HG03095 (cell line): Measurements from ENCODE around the gene DECR2.
"Not testable (repeated sequence)": the region's sequence is repeated elsewhere in the genome, so short reads cannot be mapped to it uniquely, and the experiment has no call there.

ENCODE experiments used
- ATAC-seq: cut with Tn5 transposase; IDR thresholded peaks from one replicate; pipeline ENCODE4 v1.9.1; 2021; ENCODE audit warnings: moderate library complexity; ENCODE audit not compliant: unreplicated experiment

Gene DECR2

GRCh38 chr16:378113-378820 lies 23.4 kb upstream of the DECR2 start:
- not testable (repeated sequence) for ATAC-seq

GRCh38 chr16:378821-379182 lies 22.9 kb upstream of the DECR2 start:
- ATAC-seq: no peak

GRCh38 chr16:379183-379960 lies 22.3 kb upstream of the DECR2 start:
- no peak for ATAC-seq

- no peak for ATAC-seq
These were observed 21.5 kb upstream of the DECR2 start for GRCh38 chr16:379961-380761.

GRCh38 chr16:380762-381011 lies 21.0 kb upstream of the DECR2 start:
- ATAC-seq: no peak

- peak; percentile 8 for ATAC-seq
These were observed 20.5 kb upstream of the DECR2 start for GRCh38 chr16:381012-381788.

- ATAC-seq: peak; percentile 39
These were observed 19.6 kb upstream of the DECR2 start, which contains the start of gene PGAP6 for GRCh38 chr16:381789-382717. Gene PGAP6, minus strand, starts transcription at chr16:381978. Its CDS starts 157 bp downstream, at chr16:381821.

- ATAC-seq: no peak
These were observed 18.2 kb upstream of the DECR2 start for GRCh38 chr16:383326-384051.

- no peak for ATAC-seq
These were observed 15.0 kb upstream of the DECR2 start for GRCh38 chr16:386641-387156.

GRCh38 chr16:387761-388666 lies 13.7 kb upstream of the DECR2 start:
- ATAC-seq: not testable (repeated sequence)

GRCh38 chr16:389352-389751 lies 12.3 kb upstream of the DECR2 start:
- no peak for ATAC-seq

GRCh38 chr16:391885-392335 lies 9.8 kb upstream of the DECR2 start:
- ATAC-seq: no peak

GRCh38 chr16:392450-393030 lies 9.1 kb upstream of the DECR2 start:
- no peak for ATAC-seq

GRCh38 chr16:396199-396598 lies 5.5 kb upstream of the DECR2 start:
- ATAC-seq: no peak

- no peak for ATAC-seq
These were observed 5.1 kb upstream of the DECR2 start for GRCh38 chr16:396605-397004.

GRCh38 chr16:397135-397661 lies 4.5 kb upstream of the DECR2 start, which contains the start of gene NME4:
Gene NME4, plus strand, starts transcription at chr16:397199. Its CDS starts 24 bp downstream, at chr16:397223.
- no peak for ATAC-seq

- ATAC-seq: no peak
These were observed 3.9 kb upstream of the DECR2 start for GRCh38 chr16:397736-398332.
